SK-N-MC (cell line): ENCODE measurements around the gene DLG2.

Experiments
- FOXP2 ChIP-seq: optimal IDR thresholded peaks from 2 replicates; pipeline ENCODE3; 2011; ENCODE audit warnings: mild to moderate bottlenecking, moderate library complexity; ENCODE audit not compliant: insufficient read depth; ENCODE audit errors: extremely low read length, control extremely low read depth
- POLR2AphosphoS5 ChIP-seq: IDR thresholded peaks from 2 replicates; pipeline ENCODE4 v1.6.1; 2012; ENCODE audit warnings: mild to moderate bottlenecking, low read depth, low read length, borderline replicate concordance

DNA sequence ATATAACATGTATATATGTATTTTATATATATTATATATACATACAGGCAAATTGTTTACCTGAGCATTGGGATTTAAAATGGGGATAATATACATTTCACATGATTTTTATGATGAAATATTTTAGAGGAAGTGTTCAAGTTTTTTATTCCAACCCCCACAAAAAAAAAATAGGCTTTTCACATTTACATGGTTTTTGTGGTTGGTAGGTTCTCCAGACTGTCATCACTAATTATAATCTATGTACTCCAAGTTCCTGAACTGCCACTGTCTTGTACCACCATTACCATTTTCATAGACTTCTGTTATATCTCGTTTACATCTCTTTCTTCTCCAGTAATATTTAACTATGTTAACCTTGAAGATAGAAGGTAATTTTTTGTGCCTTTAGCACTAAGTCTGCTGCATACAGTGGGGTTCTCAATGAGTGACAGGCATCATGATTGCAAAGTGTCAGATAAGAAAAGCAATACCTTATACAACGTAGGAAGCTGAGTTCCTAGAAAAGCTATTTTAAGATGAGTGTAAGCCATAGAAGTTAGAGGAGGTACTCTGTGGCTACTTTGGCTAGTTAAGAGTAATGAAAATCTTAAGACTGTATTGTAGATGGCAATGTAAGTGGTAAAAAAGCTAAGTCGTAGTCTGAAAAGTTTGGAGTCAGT lies 25.8 kb upstream of the DLG2 start:
- TF ChIP-seq POLR2AphosphoS5, result no peak
- no peak for TF ChIP-seq FOXP2
